Mucosa of descending colon (tissue), 3 donors: ENCODE data around the gene ANTXR1. TPM values are rescaled to one million over a fixed set of nuclear protein-coding genes. Genes with fewer than 3 reads are reported as not detected.
"Not testable (repeated sequence)": the region's sequence is repeated elsewhere in the genome, so short reads cannot be mapped to it uniquely, and the experiment has no call there.

Experiments used
- ATAC-seq: fragments of 200-7000 bp; cut with Tn5 transposase; one replicate; pipeline ENCODE4 v1.9.1; 2020; ENCODE audit warnings: mild to moderate bottlenecking, moderate library complexity
- DNase-seq, 3 donors: peaks; one replicate each; pipeline ENCODE4 v3.0.0-alpha.2; 2020
- H3K36me3 ChIP-seq: fragments of 200-600 bp; one replicate; pipeline ENCODE4 v1.8.0; 2021; ENCODE audit warnings: low read depth, mild to moderate bottlenecking
- H3K4me1 ChIP-seq: fragments of 200-600 bp; one replicate; pipeline ENCODE4 v1.8.0; 2021; ENCODE audit warnings: low read depth, mild to moderate bottlenecking
- H3K4me3 ChIP-seq: fragments of 200-600 bp; one replicate; pipeline ENCODE4 v1.8.0; 2021; ENCODE audit warnings: mild to moderate bottlenecking
- H3K9me3 ChIP-seq: fragments of 200-600 bp; one replicate; pipeline ENCODE4 v1.8.0; 2021; ENCODE audit warnings: mild to moderate bottlenecking
- CTCF ChIP-seq: fragments of 200-600 bp; IDR thresholded peaks from one replicate; pipeline ENCODE4 v1.8.0; 2022; ENCODE audit warnings: antibody characterized with exemption, mild to moderate bottlenecking
- intact Hi-C, 2 donors: fragments of 100-400 bp; cut with DNase I in 1 of 2; cut with micrococcal nuclease in 1 of 2; formaldehyde crosslinking; loops; one replicate each; pipeline versions ENCODE4 v1.11.0 to v1.11.1; 2022; cut with DNase I, micrococcal nuclease
- total RNA-seq, 3 donors: library from RNA; stranded (reverse); fragmentation: NEBNext Ultra II Directional in 2 of 3; extraction: Animal tissue kit (Norgen Biotek cat#: 25700) in 2 of 3; gene quantifications; one replicate each; pipeline versions ENCODE4 v1.2.1 to v1.2.4, GENCODE V29; 2021 to 2023
- donor health status: DM: no; HTN: no; CAD: no; lungs with moderate emphysema.
- donor health status: DM: no; HTN: no; CAD: no.
- donor health status: DM: no; HTN: yes; CAD: no.

The ANTXR1 gene
- total RNA-seq, 3 donors from 2014 or later = 10.7 to 77.7 (median 18.6) TPM

DNA sequence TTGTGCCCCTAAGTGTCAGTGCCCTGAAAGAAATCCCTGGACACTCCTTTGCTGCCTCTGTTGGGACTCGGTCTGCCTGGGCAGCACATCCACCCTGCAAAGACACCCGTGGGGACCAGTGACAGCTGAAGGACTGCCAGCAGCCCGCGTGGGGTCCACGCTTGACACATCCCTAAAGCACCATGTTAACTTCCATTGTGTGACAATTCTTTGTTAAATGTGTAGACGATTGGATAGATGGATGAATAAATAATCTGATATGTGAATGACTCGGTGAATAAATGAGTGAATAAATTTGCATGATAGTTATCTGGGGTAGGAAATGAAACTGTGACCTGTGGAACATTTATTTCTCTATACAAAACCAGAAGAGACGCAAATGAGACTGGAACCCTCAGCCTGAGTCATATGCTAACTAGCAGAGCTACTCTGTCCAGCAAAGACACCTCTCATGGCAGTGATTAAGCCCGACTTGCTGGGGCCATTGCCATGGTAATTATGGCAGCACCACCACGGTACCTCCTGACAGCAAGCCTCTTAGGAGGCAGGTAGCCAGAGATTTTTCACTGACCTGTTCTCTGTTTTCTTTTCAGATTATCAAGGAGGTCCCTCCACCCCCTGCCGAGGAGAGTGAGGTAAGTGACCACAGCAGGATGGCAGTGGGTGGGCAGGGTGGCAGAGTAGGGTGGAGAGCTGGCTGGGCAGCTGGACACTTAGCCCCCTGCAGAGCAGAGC lies 156.8 kb downstream of the ANTXR1 start:
- intact Hi-C loops = no loop called here
- no peak for TF ChIP-seq CTCF
- no peaks in the 10 kb centered on the region for H3K9me3 ChIP-seq
- DNase-seq (no peak), ATAC-seq (no peak)
- no peaks in the 10 kb centered on the region for H3K4me1 ChIP-seq
- no peak overlapping the region for H3K4me3 ChIP-seq
- H3K36me3 ChIP-seq = no peaks in the 10 kb centered on the region

DNA sequence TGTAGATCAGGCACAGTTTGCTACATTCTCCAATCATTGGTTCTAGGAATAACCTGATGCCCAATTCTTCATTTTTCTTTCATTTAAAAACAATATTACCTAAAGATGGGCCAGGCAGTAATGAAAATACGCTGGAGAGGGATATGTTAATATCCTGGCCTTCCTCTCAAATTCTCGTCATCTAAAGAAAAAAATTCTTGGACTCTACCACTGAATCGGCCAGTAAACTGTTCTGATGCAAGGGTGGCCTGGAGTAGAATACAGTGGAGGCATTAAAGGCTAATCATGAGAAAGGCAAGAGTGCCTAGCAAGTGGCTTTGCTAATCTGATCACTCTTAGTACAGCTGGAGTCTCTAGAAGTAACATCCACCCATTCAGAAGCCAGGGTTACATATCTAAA lies 157.7 kb downstream of the ANTXR1 start:
- intact Hi-C loops = no loop called here
- no peaks in the 10 kb centered on the region for H3K36me3 ChIP-seq
- DNase-seq (no peak), ATAC-seq (no peak)
- no peaks in the 10 kb centered on the region for H3K9me3 ChIP-seq
- no peaks in the 10 kb centered on the region for H3K4me1 ChIP-seq
- no peak for TF ChIP-seq CTCF
- no peak overlapping the region for H3K4me3 ChIP-seq

- no peak for TF ChIP-seq CTCF
- DNase-seq = no peak
- ATAC-seq = peak; percentile 42
- no peak overlapping the region for H3K4me3 ChIP-seq
- no peaks in the 10 kb centered on the region for H3K9me3 ChIP-seq
- no peaks in the 10 kb centered on the region for H3K36me3 ChIP-seq
- no peaks in the 10 kb centered on the region for H3K4me1 ChIP-seq
- intact Hi-C loops = no loop called here
Observed at GRCh38 chr2:69171116-69171896, 158.3 kb downstream of the ANTXR1 start.

- Histone ChIP-seq H3K4me3 (no peak overlapping the region), H3K36me3 (no peaks in the 10 kb centered on the region), H3K4me1 (no peaks in the 10 kb centered on the region), H3K9me3 (no peaks in the 10 kb centered on the region)
- intact Hi-C loops = no loop called here
- DNase-seq (no peak), ATAC-seq (no peak)
- TF ChIP-seq CTCF = no peak
Observed at GRCh38 chr2:69171897-69172525, 159.0 kb downstream of the ANTXR1 start.

GRCh38 chr2:69173706-69174105 lies 160.7 kb downstream of the ANTXR1 start:
- Histone ChIP-seq H3K4me3 (no peak overlapping the region), H3K4me1 (peaks cover 4% of the 10 kb centered on the region), H3K36me3 (no peaks in the 10 kb centered on the region), H3K9me3 (no peaks in the 10 kb centered on the region)
- no peak for TF ChIP-seq CTCF
- ATAC-seq = no peak
- intact Hi-C loops = no loop called here
- no peak for DNase-seq

GRCh38 chr2:69174211-69174610 lies 161.2 kb downstream of the ANTXR1 start:
- ATAC-seq, H3K36me3 ChIP-seq, intact Hi-C loops, H3K9me3 ChIP-seq, H3K4me3 ChIP-seq, DNase-seq, H3K4me1 ChIP-seq: not testable (repeated sequence)
